ENCODE results near the gene TMEM272. TPM values are rescaled to one million over a fixed set of nuclear protein-coding genes. Genes with fewer than 3 reads are reported as not detected.
A peak's percentile ranks its signal among the peaks of the same experiment; 100 is the strongest.

Gene TMEM272
- polyA plus RNA-seq, 1 of the 3 experiments (the other 2 are of a cell fraction): not detected

- H3K4me1 ChIP-seq (ENCODE audit: control insufficient read depth in 1 of 2, insufficient read depth in 2 of 2, low read depth in 1 of 2, low read length in 1 of 2): peaks cover 0 to 14% of the 10 kb centered on the region in 2 experiments; a peak in 1 of 4 replicates
- no peak overlapping the region for H3K9ac ChIP-seq
- no peaks in the 10 kb centered on the region for H3K36me3 ChIP-seq (replicated peaks in 1 of 2; ENCODE audit: control insufficient read depth in 1 of 2, insufficient read depth in 2 of 2, low read length in 1 of 2)
- H3K4me2 ChIP-seq: no peak overlapping the region
- TF ChIP-seq PBX3 (IDR thresholded peaks at IDR 0.05): 0 out of 2 replicates have a peak, but pooled peaks have one; percentile 6
- TF ChIP-seq MXI1 (IDR thresholded peaks at IDR 0.05; ENCODE audit: low read depth, low read length): no peak
- WGBS (ENCODE audit: low lambda C conversion rate): 77% methylated on average over 9 of the region's 9 CpGs
- H3K4me3 ChIP-seq (ENCODE audit: low read depth in 2 of 2, low read length in 1 of 2): no peak overlapping the region
- no peak overlapping the region for H2AFZ ChIP-seq (ENCODE audit: low read depth)
- H3K27ac ChIP-seq (ENCODE audit: low read depth in 2 of 2, low read length in 1 of 2): no peak overlapping the region
- ChIA-PET CTCF (interaction anchor here (0.9 to 1.5 kb wide), 2 partner anchors 30 to 31 kb away, joined by 3 read pairs; no protein-coding TSS in a partner anchor), POLR2A (no interaction called here)
- H3K79me2 ChIP-seq (ENCODE audit: insufficient read depth): no peaks in the 10 kb centered on the region
- H3K9me3 ChIP-seq: no peaks in the 10 kb centered on the region
- H4K20me1 ChIP-seq (ENCODE audit: insufficient read depth): no peaks in the 10 kb centered on the region
- H3K9me2 ChIP-seq: no peaks in the 10 kb centered on the region
- no peaks in the 10 kb centered on the region for H3F3A ChIP-seq (replicated peaks; ENCODE audit: insufficient read depth)
- no peaks in the 10 kb centered on the region for H3K27me3 ChIP-seq (ENCODE audit: insufficient read depth)
- DNase-seq: no peak
Measured at GRCh38 chr13:51818781-51819511, 26.0 kb downstream of the TMEM272 start.

DNA sequence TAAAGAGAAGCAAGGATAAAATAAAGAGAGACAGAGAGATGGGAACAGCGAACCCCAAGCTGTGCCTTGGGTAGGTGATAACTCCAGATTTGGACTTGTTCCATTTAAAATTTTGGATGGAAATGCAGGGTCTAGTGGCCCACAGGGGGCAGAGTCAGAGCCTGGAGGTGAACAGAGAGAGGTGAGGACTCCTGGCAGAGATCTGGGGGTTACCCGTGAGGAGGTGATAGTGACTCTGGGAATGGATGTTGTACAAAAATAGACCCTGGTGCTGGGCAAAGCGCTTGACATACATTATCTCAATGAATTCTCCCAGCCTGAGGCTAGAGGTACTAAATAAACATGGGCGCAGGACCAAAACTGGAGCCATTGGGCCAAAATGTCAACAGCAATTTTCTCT lies 26.7 kb downstream of the TMEM272 start:
- CTCF ChIA-PET: interaction anchor here (1.0 to 1.5 kb wide), 2 partner anchors 16 to 31 kb away, joined by 3 read pairs; no protein-coding TSS in a partner anchor
- WGBS (ENCODE audit: low lambda C conversion rate): 86% methylated on average over 4 of the region's 4 CpGs

DNA sequence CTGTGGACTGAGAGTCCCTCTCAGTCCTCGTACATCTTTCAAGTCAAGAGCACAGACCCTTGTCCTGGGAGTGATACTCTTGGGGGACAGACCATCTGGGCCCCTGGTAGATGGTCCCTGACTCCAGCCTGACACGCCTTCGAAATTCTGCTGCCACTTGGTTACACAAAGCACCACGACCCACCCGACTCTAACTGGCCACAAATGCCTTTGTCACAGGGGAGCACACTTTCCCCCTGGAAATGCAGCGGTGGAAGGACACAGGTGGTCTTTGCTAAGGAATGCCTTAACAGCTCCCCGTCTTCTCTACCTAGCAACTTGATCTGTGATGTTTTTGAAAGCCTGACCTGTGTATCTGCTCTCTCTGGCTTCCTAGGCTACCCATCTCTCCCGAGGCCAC lies 27.3 kb downstream of the TMEM272 start:
- WGBS (ENCODE audit: low lambda C conversion rate): 73% methylated on average over 8 of the region's 8 CpGs
- Histone ChIP-seq H3K36me3 (replicated peaks in 1 of 2; ENCODE audit: control insufficient read depth in 1 of 2, insufficient read depth in 2 of 2, low read length in 1 of 2) (no peaks in the 10 kb centered on the region), H3K4me1 (ENCODE audit: control insufficient read depth in 1 of 2, insufficient read depth in 2 of 2, low read depth in 1 of 2, low read length in 1 of 2) (peaks cover 0 to 14% of the 10 kb centered on the region in 2 experiments; a peak in 1 of 4 replicates), H3K27me3 (ENCODE audit: insufficient read depth) (no peaks in the 10 kb centered on the region), H2AFZ (ENCODE audit: low read depth) (no peak overlapping the region), H3K9me3 (no peaks in the 10 kb centered on the region), H3K27ac (ENCODE audit: low read depth in 2 of 2, low read length in 1 of 2) (no peak overlapping the region), H3F3A (replicated peaks; ENCODE audit: insufficient read depth) (no peaks in the 10 kb centered on the region), H3K9me2 (no peaks in the 10 kb centered on the region), H3K4me2 (no peak overlapping the region), H3K79me2 (ENCODE audit: insufficient read depth) (no peaks in the 10 kb centered on the region), H3K9ac (no peak overlapping the region), H4K20me1 (ENCODE audit: insufficient read depth) (no peaks in the 10 kb centered on the region), H3K4me3 (ENCODE audit: low read depth in 2 of 2, low read length in 1 of 2) (no peak overlapping the region)
- no peak for DNase-seq
- ChIA-PET CTCF (interaction anchor here (1.0 to 1.5 kb wide), 2 partner anchors 17 to 31 kb away, joined by 3 read pairs; no protein-coding TSS in a partner anchor), POLR2A (no interaction called here)
- no peak for TF ChIP-seq NRF1 (IDR thresholded peaks at IDR 0.05; ENCODE audit: low read depth, low read length)

More for the DNA sequence above, 26.7 kb downstream of the TMEM272 start:
- Histone ChIP-seq H2AFZ (ENCODE audit: low read depth) (no peak overlapping the region), H3K27ac (ENCODE audit: low read depth in 2 of 2, low read length in 1 of 2) (no peak overlapping the region), H3K4me2 (no peak overlapping the region), H3K4me1 (ENCODE audit: control insufficient read depth in 1 of 2, insufficient read depth in 2 of 2, low read depth in 1 of 2, low read length in 1 of 2) (peaks cover 0 to 14% of the 10 kb centered on the region in 2 experiments; a peak in 1 of 4 replicates), H3F3A (replicated peaks; ENCODE audit: insufficient read depth) (no peaks in the 10 kb centered on the region), H4K20me1 (ENCODE audit: insufficient read depth) (no peaks in the 10 kb centered on the region), H3K27me3 (ENCODE audit: insufficient read depth) (no peaks in the 10 kb centered on the region), H3K9ac (no peak overlapping the region), H3K4me3 (ENCODE audit: low read depth in 2 of 2, low read length in 1 of 2) (no peak overlapping the region), H3K9me2 (no peaks in the 10 kb centered on the region), H3K36me3 (replicated peaks in 1 of 2; ENCODE audit: control insufficient read depth in 1 of 2, insufficient read depth in 2 of 2, low read length in 1 of 2) (no peaks in the 10 kb centered on the region), H3K79me2 (ENCODE audit: insufficient read depth) (no peaks in the 10 kb centered on the region), H3K9me3 (no peaks in the 10 kb centered on the region)
- DNase-seq: no peak
- TF ChIP-seq EP300 (IDR thresholded peaks at IDR 0.05; ENCODE audit: borderline replicate concordance in 1 of 2, low read depth in 1 of 2, low read length in 1 of 2): no peak
- TF ChIP-seq, protein P1, sequence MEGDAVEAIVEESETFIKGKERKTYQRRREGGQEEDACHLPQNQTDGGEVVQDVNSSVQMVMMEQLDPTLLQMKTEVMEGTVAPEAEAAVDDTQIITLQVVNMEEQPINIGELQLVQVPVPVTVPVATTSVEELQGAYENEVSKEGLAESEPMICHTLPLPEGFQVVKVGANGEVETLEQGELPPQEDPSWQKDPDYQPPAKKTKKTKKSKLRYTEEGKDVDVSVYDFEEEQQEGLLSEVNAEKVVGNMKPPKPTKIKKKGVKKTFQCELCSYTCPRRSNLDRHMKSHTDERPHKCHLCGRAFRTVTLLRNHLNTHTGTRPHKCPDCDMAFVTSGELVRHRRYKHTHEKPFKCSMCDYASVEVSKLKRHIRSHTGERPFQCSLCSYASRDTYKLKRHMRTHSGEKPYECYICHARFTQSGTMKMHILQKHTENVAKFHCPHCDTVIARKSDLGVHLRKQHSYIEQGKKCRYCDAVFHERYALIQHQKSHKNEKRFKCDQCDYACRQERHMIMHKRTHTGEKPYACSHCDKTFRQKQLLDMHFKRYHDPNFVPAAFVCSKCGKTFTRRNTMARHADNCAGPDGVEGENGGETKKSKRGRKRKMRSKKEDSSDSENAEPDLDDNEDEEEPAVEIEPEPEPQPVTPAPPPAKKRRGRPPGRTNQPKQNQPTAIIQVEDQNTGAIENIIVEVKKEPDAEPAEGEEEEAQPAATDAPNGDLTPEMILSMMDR (IDR thresholded peaks at IDR 0.05): peak; percentile 12; the same call in 1 of the 2 replicates
- POLR2A ChIA-PET: no interaction called here

Data from SK-N-SH (cell line).